A549 treated with Hydrocortisone at 1 μM for 4 hours (cell line): ENCODE results near the gene COMMD9. TPM values are rescaled to one million over a fixed set of nuclear protein-coding genes. Genes with fewer than 3 reads are reported as not detected.

Experiments
- total RNA-seq: library from RNA; stranded (reverse); fragments of 200-300 nt; extraction: Qiagen RNA extraction; gene quantifications from 5 replicates; pipeline ENCODE4 v1.2.3, GENCODE V29; 2022

The COMMD9 gene
- 33.8 to 57.1 TPM (median 54.4 TPM) in 5 replicates for total RNA-seq

GRCh38 chr11:36289226-36289852 is at the start of gene COMMD9:
Gene COMMD9 (minus strand): TSS chr11:36289424. CDS start chr11:36289412, 12 bp downstream.

GRCh38 chr11:36295926-36296325 is 6.7 kb upstream of the COMMD9 start, which contains the start of gene PRR5L:
Gene PRR5L (plus strand): TSS chr11:36296288. CDS start chr11:36401122, 104,834 bp downstream.

Other genes with a start within 250 kb of the COMMD9 start
- 9.8 to 15.6 TPM (median 13.6 TPM) in 5 replicates for gene PRR5L, start 6.9 kb upstream of the COMMD9 start, total RNA-seq
- 6.3 to 9.6 TPM (median 8.0 TPM) in 5 replicates for gene TRAF6, start 220.8 kb upstream of the COMMD9 start, total RNA-seq